HG02885 (cell line): ENCODE measurements around the gene RPL36.
"Not testable (repeated sequence)": the region's sequence is repeated elsewhere in the genome, so short reads cannot be mapped to it uniquely, and the experiment has no call there.

Experiments
- ATAC-seq: cut with Tn5 transposase; IDR thresholded peaks from one replicate; pipeline ENCODE4 v1.9.1; 2021; ENCODE audit warnings: mild to moderate bottlenecking; ENCODE audit not compliant: unreplicated experiment, poor library complexity

Gene RPL36

DNA sequence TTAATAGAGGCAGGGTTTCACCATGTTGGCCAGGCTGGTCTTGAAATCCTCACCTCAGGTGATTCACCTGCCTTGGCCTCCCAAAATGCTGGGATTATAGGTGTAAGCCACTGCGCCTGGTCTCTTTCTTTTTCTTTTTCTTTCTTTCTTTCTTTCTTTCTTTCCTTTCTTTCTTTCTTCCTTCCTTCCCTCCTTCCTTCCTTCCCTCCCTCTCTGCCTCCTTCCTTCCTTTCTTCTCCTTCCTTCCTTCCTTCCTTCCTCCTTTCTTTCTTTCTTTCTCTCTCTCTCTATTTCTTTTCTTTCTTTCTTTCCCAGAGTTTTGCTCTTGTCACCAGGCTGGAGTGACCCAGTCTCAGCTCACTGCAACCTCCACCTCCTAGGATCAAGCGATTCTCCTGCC is 43.1 kb downstream of the RPL36 start:
- not testable (repeated sequence) for ATAC-seq

DNA sequence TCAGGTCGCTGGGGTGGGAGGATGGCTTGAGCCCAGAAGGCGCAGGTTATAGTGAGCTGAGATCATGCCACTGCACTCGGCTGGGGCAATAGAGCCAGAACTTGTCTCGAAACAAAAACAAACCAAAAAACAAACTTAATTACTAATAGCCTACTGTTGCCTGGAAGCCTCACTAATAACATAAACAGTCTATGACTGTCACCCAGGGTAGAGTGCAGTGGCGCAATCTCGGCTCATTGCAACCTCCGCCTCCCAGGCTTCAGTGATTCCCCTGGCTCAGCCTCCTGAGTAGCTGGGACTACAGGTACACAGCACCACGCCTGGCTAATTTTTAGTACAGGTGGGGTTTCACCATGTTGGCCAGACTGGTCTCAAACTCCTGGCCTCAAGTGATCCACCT is 48.3 kb downstream of the RPL36 start:
- ATAC-seq: no peak
